CD1c-positive myeloid dendritic cell (primary cell): ENCODE data around the gene THADA.
"Not testable (repeated sequence)": the region's sequence is repeated elsewhere in the genome, so short reads cannot be mapped to it uniquely, and the experiment has no call there.

ENCODE experiments used
- DNase-seq: peaks from one replicate; pipeline ENCODE4 v3.0.0-alpha.2; 2016; ENCODE audit errors: extremely low spot score

The THADA gene

DNA sequence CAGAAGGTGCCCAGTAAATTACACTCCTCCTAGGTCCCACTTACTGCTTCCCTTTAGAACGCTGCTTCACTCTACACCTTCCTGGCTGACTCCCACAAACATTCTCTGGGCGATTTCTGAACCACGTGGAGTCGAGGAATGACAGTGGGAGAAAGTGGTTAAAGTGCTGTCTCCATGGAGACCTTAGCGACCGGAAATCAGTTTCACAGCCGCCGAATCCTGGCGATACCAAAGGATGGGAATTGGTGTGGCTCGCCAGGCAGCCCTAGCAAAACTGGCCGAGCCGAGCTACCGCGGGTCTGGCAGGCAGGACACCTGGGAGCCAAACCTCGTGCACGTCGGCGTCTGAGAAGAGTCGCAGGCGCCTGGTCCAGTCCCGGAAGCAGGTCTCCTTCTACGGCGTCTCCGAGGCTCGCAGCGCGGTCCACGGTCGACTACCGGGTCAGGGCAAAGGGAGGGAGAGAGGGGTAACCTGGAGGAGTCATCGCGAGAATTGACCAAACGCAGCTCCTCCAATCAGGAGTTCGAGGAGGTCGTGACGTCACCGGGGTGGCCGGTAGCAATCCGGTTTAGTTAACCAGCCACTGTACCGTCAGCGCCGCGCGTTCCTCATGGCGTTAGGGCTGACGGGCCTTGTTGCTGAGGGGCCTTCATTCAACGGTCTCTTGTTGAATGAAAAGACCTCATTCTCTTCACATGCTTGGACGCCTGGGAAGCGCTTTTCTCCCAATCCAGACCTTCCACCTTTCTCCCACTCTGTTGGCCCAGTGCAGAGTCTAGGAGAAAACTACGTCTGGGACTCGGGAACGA, at the start of gene THADA:
Gene THADA (minus strand): TSS at position 436 of the 810 bp plus-strand sequence. CDS start 3,646 bp downstream, outside the sequence.
- DNase-seq = peak; percentile 99

DNA sequence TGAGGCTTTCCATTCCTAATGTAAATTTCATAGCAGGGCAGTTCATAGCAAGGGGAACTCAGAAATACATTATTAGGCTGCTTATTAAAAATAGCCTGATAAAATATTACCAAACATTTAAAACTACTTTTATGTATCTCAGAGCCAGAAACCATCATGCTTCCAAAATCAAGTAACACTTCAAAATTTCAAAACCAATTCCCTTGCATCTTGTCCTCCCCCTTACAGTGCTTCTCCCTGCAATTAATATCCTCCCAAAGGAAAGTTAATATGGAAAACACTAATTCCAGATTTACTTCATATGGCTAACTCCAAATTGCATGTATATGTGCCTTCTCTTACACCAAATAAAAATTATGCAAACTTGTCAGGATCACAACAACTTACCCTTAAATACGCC, 47.8 kb upstream of the THADA start:
- DNase-seq = no peak

DNA sequence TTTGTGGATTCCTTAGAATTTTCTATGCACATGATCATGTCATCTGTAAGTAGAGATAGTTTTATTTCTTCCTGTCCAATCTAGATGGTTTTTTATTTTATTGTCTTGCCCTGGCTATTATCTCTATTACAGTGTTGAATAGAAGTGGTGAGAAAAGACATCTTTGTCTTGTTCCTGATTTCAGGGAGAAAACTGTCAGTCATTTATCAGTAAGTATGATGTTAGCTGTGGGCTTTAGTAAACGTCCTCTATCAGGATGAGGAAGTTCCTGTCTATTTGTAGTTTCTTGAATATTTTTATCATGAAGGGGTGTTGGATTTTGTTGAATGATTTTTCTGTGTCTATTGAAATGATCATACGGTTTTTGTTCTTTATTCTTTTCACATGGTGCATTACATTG, 46.5 kb upstream of the THADA start:
- DNase-seq = no peak

GRCh38 chr2:43637030-43637803, 41.4 kb upstream of the THADA start, which contains the start of gene PLEKHH2:
PLEKHH2 (plus strand) TSS chr2:43637260; CDS start chr2:43644674, 7,414 bp downstream.
- peak; percentile 74 for DNase-seq

GRCh38 chr2:43636621-43637020, 40.8 kb upstream of the THADA start:
- no peak for DNase-seq

DNA sequence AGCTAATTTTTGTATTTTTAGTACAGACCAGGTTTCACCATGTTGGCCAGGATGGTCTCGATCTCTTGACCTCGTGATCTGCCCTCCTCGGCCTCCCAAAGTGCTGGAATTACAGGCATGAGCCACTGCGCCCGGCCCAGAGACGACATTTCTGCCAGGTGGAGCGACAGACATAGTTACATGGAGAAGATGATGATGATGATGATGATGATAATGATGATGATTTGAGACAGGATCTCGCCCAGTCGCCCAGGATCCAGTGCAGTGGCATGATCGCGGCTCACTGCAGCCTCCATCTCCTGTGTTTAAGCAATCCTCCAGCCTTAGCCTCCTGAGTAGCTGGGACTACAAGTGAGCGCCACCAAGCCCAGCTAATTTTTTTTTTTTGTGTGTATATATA, 40.3 kb upstream of the THADA start:
- DNase-seq = not testable (repeated sequence)

DNA sequence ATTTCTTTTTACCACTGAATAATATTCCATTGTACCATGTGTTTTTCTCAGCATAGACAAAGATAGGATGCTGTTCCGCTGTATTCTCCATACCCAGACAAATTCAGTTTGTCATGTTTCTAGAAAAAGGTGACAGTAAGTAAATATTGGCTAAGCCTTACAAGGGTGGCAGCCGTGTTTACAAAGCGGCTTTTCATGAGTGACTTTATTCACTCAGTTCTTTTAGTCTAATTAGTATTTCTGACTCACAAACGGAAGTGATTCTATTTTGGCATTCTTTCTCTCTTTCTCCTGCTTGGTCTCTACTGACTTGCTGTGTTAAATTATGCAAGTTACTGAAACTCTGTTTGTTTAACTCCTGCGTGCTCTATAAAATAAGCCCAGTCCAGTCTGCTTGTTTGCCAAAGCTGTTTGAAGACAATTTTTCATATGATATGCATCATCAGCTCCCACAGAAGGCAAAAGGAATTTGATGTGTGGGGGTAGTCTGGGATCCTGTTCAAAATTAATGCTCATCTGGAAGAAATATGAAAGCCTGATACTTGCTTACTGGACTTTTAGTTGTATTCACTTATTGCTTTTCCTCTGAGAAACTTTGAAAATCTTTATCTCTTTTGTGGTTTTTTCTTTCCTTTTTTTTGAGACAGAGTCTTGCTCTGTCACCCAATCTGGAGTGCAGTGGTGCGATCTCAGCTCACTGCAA, 38.9 kb upstream of the THADA start:
- no peak for DNase-seq

DNA sequence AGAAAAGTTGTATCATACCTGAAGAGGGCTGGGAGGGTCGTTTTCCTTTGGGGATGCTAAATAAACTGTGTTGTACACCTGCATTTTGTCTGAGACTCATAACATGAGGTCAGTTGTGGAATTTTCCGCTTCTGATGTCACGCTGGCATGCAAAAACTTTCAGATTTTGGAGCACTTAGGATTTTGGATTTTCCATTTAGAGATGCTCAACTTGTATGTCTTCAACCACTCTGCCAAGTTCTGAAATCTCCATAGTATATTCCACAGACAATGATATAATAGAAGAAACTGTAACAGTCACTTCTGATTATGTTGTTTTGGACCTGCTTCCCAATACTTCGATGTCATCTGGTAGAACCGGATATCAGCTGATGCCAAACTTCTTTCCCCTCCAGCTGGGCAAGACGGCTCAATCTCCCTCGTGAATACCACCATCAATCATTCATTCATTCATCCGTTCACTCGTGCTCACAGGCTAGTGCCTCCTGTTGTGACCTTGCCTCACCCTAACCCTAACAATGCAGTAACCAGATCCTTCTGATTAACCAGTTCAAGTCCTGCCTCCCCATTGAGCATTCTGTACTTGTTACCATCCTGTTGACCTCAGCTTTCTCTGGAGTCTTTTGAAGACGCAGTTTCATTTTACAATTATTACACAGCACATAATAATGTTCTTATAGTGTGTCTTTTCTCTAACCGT, 35.9 kb upstream of the THADA start:
- DNase-seq = no peak

DNA sequence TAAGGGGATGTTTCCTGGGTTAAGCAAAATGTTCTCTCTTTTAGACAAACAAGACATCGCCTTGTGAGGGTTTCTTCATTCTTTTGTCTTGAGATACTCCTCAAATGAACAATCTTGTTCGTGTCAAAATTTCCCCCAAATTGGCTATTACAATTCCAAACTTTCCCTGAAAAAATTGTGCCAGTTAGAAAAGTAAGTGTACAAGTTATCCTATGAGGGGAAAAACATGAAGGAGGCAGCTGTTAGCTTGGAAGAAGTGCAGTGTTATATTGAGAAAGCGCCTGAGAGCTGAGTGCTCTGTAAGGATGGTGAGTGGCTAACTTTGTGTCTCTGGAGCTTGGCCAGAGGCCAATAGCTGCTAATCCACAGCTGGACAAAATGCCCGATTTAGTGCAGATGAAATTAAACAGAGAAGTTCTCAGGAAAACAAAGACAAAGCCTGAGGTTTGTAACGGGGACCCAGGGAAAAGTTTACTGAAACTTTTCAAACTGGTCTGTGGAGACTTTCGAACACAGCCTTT, 27.2 kb upstream of the THADA start:
- DNase-seq = no peak

DNA sequence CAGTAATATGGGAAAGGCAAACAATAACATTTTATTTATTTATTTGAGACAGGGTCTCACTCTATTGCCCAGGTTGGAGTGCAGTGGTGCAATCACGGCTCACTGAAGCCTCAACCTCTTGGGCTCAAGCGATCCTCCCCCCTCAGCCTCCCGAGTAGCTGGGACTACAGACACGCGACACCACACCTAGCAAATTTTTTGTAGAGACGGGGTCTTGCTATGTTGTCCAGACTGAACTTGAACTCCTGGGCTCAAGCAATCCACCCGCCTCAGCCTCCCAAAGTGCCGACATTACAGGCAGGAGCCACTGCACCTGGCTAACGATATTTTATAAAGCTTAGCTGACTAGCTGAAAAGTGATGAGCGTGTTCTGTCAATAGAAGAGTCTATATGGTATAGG, 23.7 kb upstream of the THADA start:
- no peak for DNase-seq

GRCh38 chr2:43616967-43617680, 21.3 kb upstream of the THADA start:
- DNase-seq = no peak

DNA sequence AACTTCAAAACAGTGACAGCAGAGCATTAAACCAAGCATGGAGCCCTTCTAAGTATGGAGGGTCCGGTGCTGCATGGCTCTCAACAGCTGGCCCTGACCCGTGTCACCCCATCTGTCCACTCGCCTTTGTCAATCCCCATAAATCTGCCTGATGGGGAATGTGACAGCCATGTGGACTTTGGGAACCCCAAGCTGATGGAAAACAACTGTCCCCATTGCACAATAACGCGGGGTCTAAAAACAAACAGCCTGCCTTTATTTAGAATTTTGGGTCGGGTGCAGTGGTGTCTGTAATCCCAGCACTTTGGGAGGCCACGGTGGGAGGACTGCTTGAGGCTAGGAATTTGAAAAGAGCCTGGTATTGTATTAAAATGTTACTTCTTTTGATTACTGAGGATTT, 17.1 kb upstream of the THADA start:
- DNase-seq = no peak

DNA sequence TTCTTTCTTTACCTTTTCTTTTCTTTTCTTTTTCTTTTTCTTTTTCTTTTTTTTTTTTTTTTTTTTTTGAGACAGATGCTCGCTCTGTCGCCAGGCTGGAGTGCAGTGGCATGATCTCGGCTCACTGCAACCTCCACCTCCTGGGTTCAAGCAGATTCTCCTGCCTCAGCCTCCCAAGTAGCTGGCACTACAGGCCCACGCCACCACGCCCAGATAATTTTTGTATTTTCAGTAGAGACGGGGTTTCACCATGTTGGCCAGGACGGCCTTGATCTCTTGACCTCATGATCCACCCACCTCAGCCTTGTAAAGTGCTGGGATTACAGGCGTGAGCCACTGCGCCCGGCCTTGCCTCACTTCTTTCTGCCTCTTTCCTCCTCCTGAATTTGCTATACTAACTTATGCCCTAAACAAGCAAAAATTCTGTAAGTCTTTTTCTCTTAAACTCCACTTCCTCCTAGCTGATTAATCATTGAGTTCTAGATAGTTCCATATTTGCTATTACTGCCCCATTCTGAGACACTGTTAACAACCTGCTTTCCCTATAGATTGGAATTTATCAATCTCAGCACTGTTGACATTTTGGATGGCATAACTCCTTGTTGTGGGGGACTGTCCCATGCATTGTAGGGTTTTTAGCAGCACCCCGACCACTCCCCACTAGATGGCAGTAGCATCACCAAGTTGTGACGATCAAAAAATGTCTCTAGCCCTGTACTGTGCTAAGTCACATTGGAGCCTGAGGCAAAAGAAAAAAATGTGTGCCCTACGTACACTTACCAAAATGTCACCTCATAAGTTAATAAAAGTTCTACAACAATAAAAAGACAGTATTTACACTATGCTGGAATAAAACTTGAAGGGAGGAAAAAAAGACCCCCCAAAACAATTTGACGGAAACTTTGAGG, 16.4 kb upstream of the THADA start:
- DNase-seq = peak; percentile 75

DNA sequence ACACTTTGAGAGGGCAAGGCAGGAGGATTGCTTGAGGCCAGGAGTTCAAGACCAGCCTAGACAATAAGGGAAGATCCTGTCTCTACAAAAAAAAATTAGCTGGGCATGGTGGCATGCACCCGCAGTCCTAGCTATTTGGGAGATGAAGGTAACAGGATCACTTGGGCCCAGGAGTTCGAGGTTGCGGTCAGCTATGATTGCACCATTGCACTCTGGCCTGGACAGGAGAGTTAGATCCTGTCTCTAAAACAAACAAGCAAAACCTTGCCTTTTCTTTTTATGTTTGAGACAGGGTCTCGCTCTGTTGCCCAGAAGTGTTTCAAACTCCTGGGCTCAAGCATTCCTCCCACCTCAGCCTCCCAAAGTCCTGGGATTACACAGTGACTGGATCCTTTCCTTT, 14.5 kb upstream of the THADA start:
- DNase-seq = no peak

GRCh38 chr2:43609290-43609918, 13.6 kb upstream of the THADA start:
- peak; percentile 63 for DNase-seq

- DNase-seq = no peak
Observed at GRCh38 chr2:43605851-43606250, 10.0 kb upstream of the THADA start.

DNA sequence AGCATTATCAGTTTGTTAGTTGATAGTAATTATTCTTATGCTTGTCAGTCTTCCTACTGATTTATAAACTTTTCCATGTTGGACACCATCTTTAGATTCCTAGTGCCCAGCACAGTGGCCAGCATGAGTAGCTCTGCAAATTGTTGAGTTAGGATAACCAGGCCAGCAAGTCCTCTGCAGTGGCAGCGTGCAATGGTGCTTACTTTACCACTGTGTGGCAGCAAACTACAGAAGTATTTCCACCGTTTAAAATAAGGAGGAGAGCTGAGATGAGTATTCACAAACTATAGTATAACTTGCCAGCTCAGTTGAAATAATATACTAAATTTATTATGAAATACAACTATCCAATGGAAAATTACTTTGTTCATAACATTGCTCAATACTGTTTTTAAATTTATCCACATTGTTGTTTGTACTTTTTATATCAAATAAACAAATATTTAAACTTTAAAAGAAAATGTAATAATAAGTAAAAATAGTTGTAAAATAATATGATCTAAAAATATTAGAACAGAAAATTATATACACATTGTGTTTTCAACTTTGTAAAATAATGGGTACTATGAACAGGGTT, 9.3 kb upstream of the THADA start:
- peak; percentile 18 for DNase-seq

DNA sequence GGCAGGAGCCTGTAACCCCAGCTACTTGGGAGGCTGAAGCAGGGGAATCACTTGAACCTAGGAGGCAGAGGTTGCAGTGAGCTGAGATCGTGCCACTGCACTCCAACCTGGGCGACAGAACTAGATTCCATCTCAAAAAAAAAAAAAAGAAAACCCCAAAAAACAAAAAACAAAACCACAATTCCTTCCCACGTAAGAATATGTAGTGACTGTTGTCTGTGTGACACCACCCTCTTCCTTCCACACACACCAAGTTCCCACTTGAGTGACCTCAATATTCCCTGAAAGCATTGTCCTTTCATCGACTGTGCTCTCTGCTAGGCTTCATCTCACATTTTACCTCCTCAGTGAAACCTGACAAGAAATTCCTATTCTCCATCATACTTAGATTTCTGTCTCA, 8.8 kb upstream of the THADA start:
- DNase-seq = no peak

- not testable (repeated sequence) for DNase-seq
Observed at GRCh38 chr2:43600596-43600995, 4.8 kb upstream of the THADA start.
